SK-N-SH treated with all-trans-retinoic acid at 6 μM for 48 hours (cell line): ENCODE data around the gene MED29.

Experiments
- ARNTL ChIP-seq: fragments of 450-650 bp; formaldehyde crosslinking; IDR thresholded peaks from 2 replicates; pipeline ENCODE4 v1.5.0; 2020; ENCODE audit warnings: low read depth, mild to moderate bottlenecking, moderate library complexity, borderline replicate concordance
- BACH2 ChIP-seq: fragments of 250-450 bp; sonication (Bioruptor Pico); IDR thresholded peaks from 2 replicates; pipeline ENCODE4 v1.9.0; 2021; ENCODE audit warnings: mild to moderate bottlenecking, borderline replicate concordance
- CSRNP3 ChIP-seq: fragments of 250-450 bp; sonication (Bioruptor Pico); IDR thresholded peaks from 2 replicates; pipeline ENCODE4 v1.5.1; 2021; ENCODE audit warnings: mild to moderate bottlenecking, moderate library complexity
- ESRRG ChIP-seq: fragments of 250-450 bp; sonication (Bioruptor Pico); IDR thresholded peaks from 2 replicates; pipeline ENCODE4 v1.6.1; 2021; ENCODE audit warnings: mild to moderate bottlenecking
- GLIS3 ChIP-seq: fragments of 250-450 bp; sonication (Bioruptor Pico); IDR thresholded peaks from 2 replicates; pipeline ENCODE4 v1.5.0; 2020; ENCODE audit warnings: mild to moderate bottlenecking, moderate library complexity
- ISL1 ChIP-seq: fragments of 250-450 bp; sonication (Bioruptor Pico); IDR thresholded peaks from 2 replicates; pipeline ENCODE4 v2.1.2; 2022; ENCODE audit warnings: mild to moderate bottlenecking, moderate library complexity
- OSR1 ChIP-seq: fragments of 250-450 bp; sonication (Bioruptor Pico); IDR thresholded peaks from 2 replicates; pipeline ENCODE4 v1.8.0; 2022; ENCODE audit warnings: moderate library complexity, mild to moderate bottlenecking, inconsistent platforms
- PATZ1 ChIP-seq: fragments of 250-450 bp; sonication (Bioruptor Pico); IDR thresholded peaks from 2 replicates; pipeline ENCODE4 v1.8.0; 2020; ENCODE audit warnings: mild to moderate bottlenecking, moderate library complexity, borderline replicate concordance
- POU6F1 ChIP-seq: fragments of 250-450 bp; sonication (Bioruptor Pico); IDR thresholded peaks from 2 replicates; pipeline ENCODE4 v1.8.0; 2021; ENCODE audit warnings: low read depth, mild to moderate bottlenecking, moderate library complexity, borderline replicate concordance
- PPARA ChIP-seq: fragments of 250-450 bp; sonication (Bioruptor Pico); IDR thresholded peaks from 2 replicates; pipeline ENCODE4 v1.5.0; 2020; ENCODE audit warnings: mild to moderate bottlenecking, borderline replicate concordance
- ZC3H10 ChIP-seq: fragments of 250-450 bp; sonication (Bioruptor Pico); IDR thresholded peaks from 2 replicates; pipeline ENCODE4 v1.5.1; 2021; ENCODE audit warnings: mild to moderate bottlenecking, moderate library complexity
- ZNF70 ChIP-seq: fragments of 450-650 bp; formaldehyde crosslinking; IDR thresholded peaks from 2 replicates; pipeline ENCODE4 v1.5.0; 2020; ENCODE audit warnings: mild to moderate bottlenecking, moderate library complexity
- ZNF8 ChIP-seq: fragments of 450-650 bp; formaldehyde crosslinking; IDR thresholded peaks from 2 replicates; pipeline ENCODE4 v1.5.0; 2020; ENCODE audit warnings: mild to moderate bottlenecking, moderate library complexity

- TF ChIP-seq ARNTL (CRISPR knock-in tag) (no peak), ESRRG (no peak), ZC3H10 (CRISPR knock-in tag) (no peak), BACH2 (CRISPR knock-in tag) (no peak), CSRNP3 (no peak), ZNF8 (no peak), ISL1 (CRISPR knock-in tag) (no peak), PATZ1 (CRISPR knock-in tag) (no peak), POU6F1 (CRISPR knock-in tag) (no peak), ZNF70 (CRISPR knock-in tag) (no peak), OSR1 (no peak), PPARA (CRISPR knock-in tag) (no peak), GLIS3 (CRISPR knock-in tag) (no peak)
Observed at GRCh38 chr19:39428283-39429112, 37.3 kb downstream of the MED29 start.
